ENCODE measurements around the gene PDSS2.

The PDSS2 gene

DNA sequence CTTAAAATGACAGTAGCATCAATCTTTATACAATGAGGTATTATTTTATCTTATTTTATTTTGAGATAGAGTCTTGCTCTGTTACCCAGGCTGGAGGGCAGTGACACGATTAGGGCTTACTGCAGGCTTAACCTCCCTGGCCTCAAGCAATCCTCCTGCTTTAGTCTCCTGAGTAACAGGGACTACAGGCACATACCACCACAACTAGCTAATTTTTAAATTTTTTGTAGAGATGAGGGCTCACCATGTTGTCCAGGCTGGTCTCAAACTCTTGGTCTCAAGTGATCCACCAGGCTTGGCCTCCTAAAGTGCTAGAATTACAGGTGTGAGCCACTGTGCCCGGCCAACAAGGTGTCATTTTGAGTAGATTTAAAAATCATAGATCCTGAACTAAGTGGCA is 125.9 kb downstream of the PDSS2 start:
- H3K27me3 ChIP-seq = no peaks in the 10 kb centered on the region
- TF ChIP-seq Cebpa-rat (IDR thresholded peaks at IDR 0.05) = no peak
- H3K4me1 ChIP-seq = no peaks in the 10 kb centered on the region
- H3K36me3 ChIP-seq = peaks cover 0 to 14% (median 4%) of the 10 kb centered on the region in 11 experiments; a peak in 5 of 22 replicates
- no peak overlapping the region for H3K4me2 ChIP-seq
- H3K27ac ChIP-seq = no peak overlapping the region
- no peaks in the 10 kb centered on the region for H4K20me1 ChIP-seq
- H3K9ac ChIP-seq = no peak overlapping the region
- no peaks in the 10 kb centered on the region for H3K9me3 ChIP-seq (replicated peaks in 1 of 11)
- no peak overlapping the region for H3K4me3 ChIP-seq

- no peak for TF ChIP-seq Cebpa-rat (IDR thresholded peaks at IDR 0.05)
- Histone ChIP-seq H3K4me1 (no peaks in the 10 kb centered on the region), H3K4me3 (no peak overlapping the region), H3K9ac (no peak overlapping the region), H3K4me2 (no peak overlapping the region), H3K27me3 (no peaks in the 10 kb centered on the region), H3K27ac (no peak overlapping the region), H3K36me3 (peaks cover 0 to 14% (median 5%) of the 10 kb centered on the region in 11 experiments; a peak in 6 of 22 replicates), H4K20me1 (no peaks in the 10 kb centered on the region), H3K9me3 (replicated peaks in 1 of 11) (no peaks in the 10 kb centered on the region; a peak in 1 of 22 replicates)
Observed at GRCh38 chr6:107331409-107332386, 127.7 kb downstream of the PDSS2 start.

DNA sequence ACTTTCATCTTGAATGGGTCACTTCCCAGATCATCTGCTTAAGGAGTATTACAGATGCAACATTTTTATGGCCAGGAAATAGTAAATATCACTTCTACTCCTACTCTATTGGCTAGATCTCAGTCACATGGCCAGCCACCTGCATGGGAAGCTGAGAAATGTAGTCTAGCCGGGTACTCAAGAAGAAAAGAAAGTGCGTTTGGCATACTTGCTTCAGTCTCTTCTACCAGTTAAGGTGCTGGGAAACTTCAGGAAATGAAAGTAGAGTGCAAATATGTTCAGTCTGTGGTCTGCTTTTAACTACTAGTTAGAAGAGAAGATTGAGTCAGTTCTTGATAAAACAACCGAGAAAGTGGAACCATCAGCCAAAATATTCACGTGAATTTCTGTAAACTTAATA is 129.2 kb downstream of the PDSS2 start:
- no peak overlapping the region for H3K27ac ChIP-seq
- no peak overlapping the region for H3K9ac ChIP-seq
- H3K4me3 ChIP-seq = no peak overlapping the region
- peaks cover 0 to 6% (median 0%) of the 10 kb centered on the region in 11 experiments; a peak in 1 of 22 replicates for H3K9me3 ChIP-seq (replicated peaks in 1 of 11)
- H4K20me1 ChIP-seq = no peaks in the 10 kb centered on the region
- H3K4me2 ChIP-seq = no peak overlapping the region
- H3K27me3 ChIP-seq = no peaks in the 10 kb centered on the region
- peaks cover 0 to 19% (median 5%) of the 10 kb centered on the region in 11 experiments; a peak in 6 of 22 replicates for H3K36me3 ChIP-seq
- H3K4me1 ChIP-seq = no peaks in the 10 kb centered on the region
- TF ChIP-seq Cebpa-rat (IDR thresholded peaks at IDR 0.05) = no peak

- H4K20me1 ChIP-seq = no peaks in the 10 kb centered on the region
- H3K4me3 ChIP-seq = no peak overlapping the region
- H3K4me1 ChIP-seq = no peaks in the 10 kb centered on the region
- peaks cover 0 to 6% (median 0%) of the 10 kb centered on the region in 11 experiments; a peak in 1 of 22 replicates for H3K9me3 ChIP-seq (replicated peaks in 1 of 11)
- peaks cover 0 to 15% (median 5%) of the 10 kb centered on the region in 11 experiments; a peak in 6 of 22 replicates for H3K36me3 ChIP-seq
- H3K27ac ChIP-seq = no peak overlapping the region
- H3K9ac ChIP-seq = no peak overlapping the region
- no peak for TF ChIP-seq Cebpa-rat (IDR thresholded peaks at IDR 0.05)
- no peaks in the 10 kb centered on the region for H3K27me3 ChIP-seq
- no peak overlapping the region for H3K4me2 ChIP-seq
Observed at GRCh38 chr6:107329063-107329860, 130.1 kb downstream of the PDSS2 start.

- H3K9me3 ChIP-seq (replicated peaks in 1 of 11) = peaks cover 0 to 6% (median 0%) of the 10 kb centered on the region in 11 experiments; a peak in 1 of 22 replicates
- no peak for TF ChIP-seq Cebpa-rat (IDR thresholded peaks at IDR 0.05)
- no peak overlapping the region for H3K27ac ChIP-seq
- no peaks in the 10 kb centered on the region for H3K27me3 ChIP-seq
- H3K4me3 ChIP-seq = no peak overlapping the region
- H3K4me2 ChIP-seq = no peak overlapping the region
- peaks cover 0 to 13% (median 4%) of the 10 kb centered on the region in 11 experiments; a peak in 6 of 22 replicates for H3K36me3 ChIP-seq
- H4K20me1 ChIP-seq = no peaks in the 10 kb centered on the region
- no peaks in the 10 kb centered on the region for H3K4me1 ChIP-seq
- H3K9ac ChIP-seq = no peak overlapping the region
Observed at GRCh38 chr6:107328081-107328480, 131.3 kb downstream of the PDSS2 start.

- no peak for TF ChIP-seq Cebpa-rat (IDR thresholded peaks at IDR 0.05)
- Histone ChIP-seq H4K20me1 (no peaks in the 10 kb centered on the region), H3K9ac (no peak overlapping the region), H3K36me3 (peaks cover 0 to 12% (median 3%) of the 10 kb centered on the region in 11 experiments; a peak in 4 of 22 replicates), H3K4me1 (no peaks in the 10 kb centered on the region), H3K4me2 (no peak overlapping the region), H3K4me3 (no peak overlapping the region), H3K27ac (no peak overlapping the region), H3K9me3 (replicated peaks in 1 of 11) (peaks cover 0 to 6% (median 0%) of the 10 kb centered on the region in 11 experiments; a peak in 1 of 22 replicates), H3K27me3 (no peaks in the 10 kb centered on the region)
Observed at GRCh38 chr6:107323133-107323785, 136.1 kb downstream of the PDSS2 start.

DNA sequence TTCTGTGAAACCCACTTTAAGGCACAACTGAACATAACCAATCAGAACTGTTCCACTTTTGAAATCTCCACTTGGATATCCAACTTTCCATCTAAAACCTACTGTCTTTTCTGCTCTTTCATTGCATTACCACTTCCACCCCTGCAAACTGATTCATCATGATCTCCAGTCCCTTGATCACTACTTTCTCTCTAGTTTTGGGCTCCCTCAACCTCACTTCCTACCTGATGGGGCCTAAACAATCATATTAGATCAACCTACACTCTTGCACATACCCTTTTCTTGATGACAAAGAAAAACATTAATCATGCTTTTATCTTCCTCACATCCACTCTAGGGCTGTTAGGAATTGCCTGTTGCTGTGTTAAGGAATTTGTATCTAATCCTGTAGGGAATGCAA is 137.6 kb downstream of the PDSS2 start:
- H4K20me1 ChIP-seq = no peaks in the 10 kb centered on the region
- H3K9ac ChIP-seq = no peak overlapping the region
- no peak overlapping the region for H3K4me3 ChIP-seq
- H3K4me1 ChIP-seq = no peaks in the 10 kb centered on the region
- no peak overlapping the region for H3K27ac ChIP-seq
- no peak for TF ChIP-seq Cebpa-rat (IDR thresholded peaks at IDR 0.05)
- peaks cover 0 to 12% (median 0%) of the 10 kb centered on the region in 11 experiments; a peak in 4 of 22 replicates for H3K36me3 ChIP-seq
- no peak overlapping the region for H3K4me2 ChIP-seq
- H3K9me3 ChIP-seq (replicated peaks in 1 of 11) = peaks cover 0 to 6% (median 0%) of the 10 kb centered on the region in 11 experiments; a peak in 1 of 22 replicates
- no peaks in the 10 kb centered on the region for H3K27me3 ChIP-seq

DNA sequence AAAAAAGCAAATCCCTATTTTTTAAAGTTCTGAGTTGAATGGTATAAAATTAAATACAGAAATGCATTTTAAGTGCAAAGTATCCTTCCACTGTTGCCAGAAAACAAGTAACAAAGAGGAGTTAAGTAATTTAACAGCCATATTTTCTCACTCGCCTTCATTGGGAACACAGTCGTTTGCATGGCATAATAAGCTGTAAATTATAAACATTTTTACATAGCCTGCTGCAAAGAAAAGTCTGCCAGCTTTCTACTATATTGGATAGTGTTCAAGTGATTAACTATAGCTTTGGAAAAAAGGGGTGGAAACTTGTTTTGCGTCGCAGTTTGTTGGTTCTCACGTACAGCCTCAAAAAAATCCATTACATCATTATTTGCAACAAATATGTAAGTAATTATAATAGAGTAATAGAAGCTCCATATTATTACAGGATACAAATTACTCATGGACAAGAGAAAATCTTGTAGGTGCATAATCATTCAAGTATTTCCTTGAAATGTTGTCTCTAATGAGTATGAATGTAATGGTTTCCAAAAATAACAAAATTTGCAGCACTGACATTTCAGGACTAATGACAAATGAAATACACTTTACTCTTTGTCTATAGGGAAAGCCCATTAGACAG is 139.3 kb downstream of the PDSS2 start:
- no peak overlapping the region for H3K27ac ChIP-seq
- no peak overlapping the region for H3K9ac ChIP-seq
- peaks cover 0 to 7% (median 0%) of the 10 kb centered on the region in 11 experiments; a peak in 2 of 22 replicates for H3K36me3 ChIP-seq
- H3K9me3 ChIP-seq (replicated peaks in 1 of 11) = no peaks in the 10 kb centered on the region
- no peaks in the 10 kb centered on the region for H4K20me1 ChIP-seq
- H3K4me3 ChIP-seq = no peak overlapping the region
- H3K4me2 ChIP-seq = no peak overlapping the region
- H3K27me3 ChIP-seq = no peaks in the 10 kb centered on the region
- TF ChIP-seq Cebpa-rat (IDR thresholded peaks at IDR 0.05) = no peak
- peaks cover 0 to 4% (median 0%) of the 10 kb centered on the region in 10 experiments; a peak in 1 of 20 replicates for H3K4me1 ChIP-seq
